ENCODE results near the gene BTN3A1. TPM values are rescaled to one million over a fixed set of nuclear protein-coding genes. Genes with fewer than 3 reads are reported as not detected.
A peak's percentile ranks its signal among the peaks of the same experiment; 100 is the strongest.

Gene BTN3A1
- total RNA-seq, 1 experiment from 2014 or later, result 9.0 TPM

GRCh38 chr6:26362836-26363220 is 39.2 kb upstream of the BTN3A1 start:
- BruUV-seq (replicated peaks), result no TSS peak
- H3K36me3 ChIP-seq (ENCODE audit: control insufficient read depth in 1 of 2, insufficient read depth in 2 of 2, low read length in 2 of 2), result no peaks in the 10 kb centered on the region
- ChIA-PET RAD21 (ENCODE audit: low non-redundant PET in 1 of 2, low total read pairs in 2 of 2, uncharacterized antibody in 2 of 2, unreplicated experiment in 2 of 2) (no interaction called here), CTCF (no interaction called here), POLR2A (no interaction called here)
- DNase-seq (ENCODE audit: low read depth, low spot score) (no peak), ATAC-seq (no peak)
- intact Hi-C loops (cut with micrococcal nuclease), result no loop called here
- no peak overlapping the region for H3K4me3 ChIP-seq (replicated peaks in 1 of 2; ENCODE audit: low read depth in 1 of 2, low read length in 2 of 2)
- H3K9me3 ChIP-seq (ENCODE audit: control insufficient read depth in 1 of 2, insufficient read depth in 1 of 2, low read depth in 1 of 2, low read length in 2 of 2), result no peaks in the 10 kb centered on the region
- peaks cover 9 to 23% of the 10 kb centered on the region in 2 experiments; a peak in 3 of 4 replicates for H3K4me1 ChIP-seq (ENCODE audit: control insufficient read depth in 1 of 2, insufficient read depth in 2 of 2, low read length in 2 of 2)
- no peaks in the 10 kb centered on the region for H3K79me2 ChIP-seq (ENCODE audit: insufficient read depth, low read length)
- H3K27me3 ChIP-seq (ENCODE audit: insufficient read depth, low read length), result no peaks in the 10 kb centered on the region
- no peaks in the 10 kb centered on the region for H4K20me1 ChIP-seq (ENCODE audit: insufficient read depth)
- H3K9ac ChIP-seq (ENCODE audit: low read length), result no peak overlapping the region
- H3K9me2 ChIP-seq (ENCODE audit: insufficient read depth), result no peaks in the 10 kb centered on the region
- no peak overlapping the region for H3K4me2 ChIP-seq (ENCODE audit: low read length)
- peak overlapping the region; percentile 1 for H2AFZ ChIP-seq (ENCODE audit: low read depth, low read length, poor library complexity, severe bottlenecking)
- no peak for TF ChIP-seq JUND (IDR thresholded peaks at IDR 0.05)
- no peak for TF ChIP-seq SIN3A (IDR thresholded peaks at IDR 0.05; ENCODE audit: low read depth)
- no peak for TF ChIP-seq MAX (IDR thresholded peaks at IDR 0.05)
- TF ChIP-seq ZBTB33 (IDR thresholded peaks at IDR 0.05; ENCODE audit: extremely low read depth, insufficient replicate concordance, low read length), result no peak
- TF ChIP-seq CTCF (IDR thresholded peaks at IDR 0.05 in 2 of 3, conservative IDR thresholded peaks at IDR 0.05 in 1 of 3; ENCODE audit: borderline replicate concordance in 1 of 3, insufficient read depth in 1 of 3, low read depth in 2 of 3, low read length in 2 of 3), result no peak
- TF ChIP-seq POLR2A (IDR thresholded peaks at IDR 0.05; ENCODE audit: borderline replicate concordance, extremely low read depth, insufficient read depth, insufficient read length), result no peak
- H3K27ac ChIP-seq (ENCODE audit: low read depth, low read length), result no peak overlapping the region
